D341Med (cell line): ENCODE results near the gene PSMD13.

ENCODE experiments used
- DNase-seq: peaks from one replicate; pipeline ENCODE4 v3.0.0; 2012; ENCODE audit warnings: low spot score

PSMD13 gene

DNA sequence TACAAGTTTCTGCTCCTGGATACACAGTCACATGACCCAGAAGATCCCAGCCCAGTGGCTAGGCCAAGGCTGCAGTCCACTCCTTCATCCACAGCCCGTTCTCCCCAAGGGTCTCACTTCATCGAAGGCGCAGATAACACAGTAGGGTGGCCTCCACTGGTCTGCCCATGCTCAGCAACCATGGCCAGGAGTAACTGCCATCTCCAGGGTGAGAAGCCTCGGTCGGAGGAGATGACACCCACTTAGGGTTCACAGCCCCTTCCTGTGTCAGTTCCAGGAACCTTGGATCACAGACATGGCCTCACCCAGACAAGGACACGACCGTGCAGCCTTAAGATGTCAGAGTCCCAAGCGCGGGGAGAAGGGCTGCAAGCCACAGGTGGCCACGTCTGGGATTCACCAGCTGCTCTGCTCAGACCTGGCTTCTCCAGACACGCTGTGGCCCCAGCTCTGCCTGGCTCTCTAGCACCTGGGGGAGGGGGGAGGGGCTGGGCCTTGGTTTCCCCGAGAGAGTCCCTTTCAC lies 32.1 kb upstream of the PSMD13 start:
- DNase-seq = no peak

- no peak for DNase-seq
These were observed 31.4 kb upstream of the PSMD13 start for GRCh38 chr11:205221-206001.

- DNase-seq = no peak
These were observed 30.8 kb upstream of the PSMD13 start for GRCh38 chr11:206002-206384.

DNA sequence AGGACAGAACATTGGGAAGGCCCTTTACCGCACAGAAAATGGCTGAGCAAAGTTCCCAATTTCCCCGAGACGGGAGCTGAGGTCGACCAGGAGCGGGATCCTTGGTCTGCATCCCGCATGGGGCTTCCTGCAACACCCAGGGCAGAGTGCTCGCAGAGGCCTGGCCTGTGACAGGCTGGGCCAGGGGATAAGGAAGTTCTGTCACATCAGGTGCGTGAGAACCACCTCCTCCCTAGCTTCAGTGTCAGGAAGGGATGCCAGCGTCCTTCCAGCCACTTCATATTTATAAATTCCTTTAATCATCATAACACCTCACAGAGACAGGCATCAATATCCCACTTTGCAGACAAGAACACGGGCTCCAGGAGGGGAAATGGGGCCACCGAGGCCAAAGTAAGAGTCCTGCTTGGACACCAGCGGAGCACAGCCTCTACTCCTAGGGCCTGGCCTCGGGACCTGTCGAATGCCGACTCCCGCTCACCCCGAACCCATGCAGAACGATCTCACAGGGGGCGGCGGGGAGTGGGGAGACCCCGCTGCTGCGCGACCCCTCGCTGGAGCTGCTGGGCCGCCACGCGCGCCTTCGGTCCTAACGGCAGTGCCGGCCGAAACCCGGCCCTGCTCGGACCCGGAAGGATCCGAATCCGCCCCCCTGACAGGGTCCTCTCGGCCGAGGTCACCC lies 30.1 kb upstream of the PSMD13 start:
- no peak for DNase-seq

GRCh38 chr11:207208-207862 lies 29.4 kb upstream of the PSMD13 start, which contains the start of the genes BET1L and RIC8A:
Gene BET1L (minus strand): TSS chr11:207399. CDS start chr11:207321, 78 bp downstream.
Gene RIC8A (plus strand): TSS chr11:207708. CDS start chr11:208855, 1,147 bp downstream.
- peak; percentile 97 for DNase-seq

- DNase-seq = no peak
These were observed 29.0 kb upstream of the PSMD13 start for GRCh38 chr11:207863-208180.

GRCh38 chr11:208181-208916 lies 28.4 kb upstream of the PSMD13 start:
- peak; percentile 93 for DNase-seq

- no peak for DNase-seq
These were observed 27.9 kb upstream of the PSMD13 start for GRCh38 chr11:208917-209260.

DNA sequence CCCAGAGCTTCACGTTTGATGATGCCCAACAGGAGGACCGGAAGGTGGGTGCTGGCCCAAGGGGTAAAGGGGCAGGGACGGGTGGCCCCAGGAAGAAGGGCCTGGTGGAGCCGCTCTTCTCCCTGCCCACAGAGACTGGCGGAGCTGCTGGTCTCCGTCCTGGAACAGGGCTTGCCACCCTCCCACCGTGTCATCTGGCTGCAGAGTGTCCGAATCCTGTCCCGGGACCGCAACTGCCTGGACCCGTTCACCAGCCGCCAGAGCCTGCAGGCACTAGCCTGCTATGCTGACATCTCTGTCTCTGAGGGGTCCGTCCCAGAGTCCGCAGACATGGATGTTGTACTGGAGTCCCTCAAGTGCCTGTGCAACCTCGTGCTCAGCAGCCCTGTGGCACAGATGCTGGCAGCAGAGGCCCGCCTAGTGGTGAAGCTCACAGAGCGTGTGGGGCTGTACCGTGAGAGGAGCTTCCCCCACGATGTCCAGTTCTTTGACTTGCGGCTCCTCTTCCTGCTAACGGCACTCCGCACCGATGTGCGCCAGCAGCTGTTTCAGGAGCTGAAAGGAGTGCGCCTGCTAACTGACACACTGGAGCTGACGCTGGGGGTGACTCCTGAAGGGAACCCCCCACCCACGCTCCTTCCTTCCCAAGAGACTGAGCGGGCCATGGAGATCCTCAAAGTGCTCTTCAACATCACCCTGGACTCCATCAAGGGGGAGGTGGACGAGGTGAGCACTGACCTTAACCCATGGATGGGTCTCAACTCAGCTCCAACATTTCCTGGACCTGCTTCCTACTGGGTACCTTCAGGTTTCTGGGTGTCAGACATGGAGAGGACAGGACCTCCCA lies 27.3 kb upstream of the PSMD13 start:
- no peak for DNase-seq

- no peak for DNase-seq
These were observed 26.5 kb upstream of the PSMD13 start for GRCh38 chr11:210122-210802.

GRCh38 chr11:210803-211180 lies 26.0 kb upstream of the PSMD13 start:
- DNase-seq = no peak

GRCh38 chr11:211295-211694 lies 25.5 kb upstream of the PSMD13 start:
- no peak for DNase-seq

GRCh38 chr11:211741-212140 lies 25.0 kb upstream of the PSMD13 start:
- no peak for DNase-seq

DNA sequence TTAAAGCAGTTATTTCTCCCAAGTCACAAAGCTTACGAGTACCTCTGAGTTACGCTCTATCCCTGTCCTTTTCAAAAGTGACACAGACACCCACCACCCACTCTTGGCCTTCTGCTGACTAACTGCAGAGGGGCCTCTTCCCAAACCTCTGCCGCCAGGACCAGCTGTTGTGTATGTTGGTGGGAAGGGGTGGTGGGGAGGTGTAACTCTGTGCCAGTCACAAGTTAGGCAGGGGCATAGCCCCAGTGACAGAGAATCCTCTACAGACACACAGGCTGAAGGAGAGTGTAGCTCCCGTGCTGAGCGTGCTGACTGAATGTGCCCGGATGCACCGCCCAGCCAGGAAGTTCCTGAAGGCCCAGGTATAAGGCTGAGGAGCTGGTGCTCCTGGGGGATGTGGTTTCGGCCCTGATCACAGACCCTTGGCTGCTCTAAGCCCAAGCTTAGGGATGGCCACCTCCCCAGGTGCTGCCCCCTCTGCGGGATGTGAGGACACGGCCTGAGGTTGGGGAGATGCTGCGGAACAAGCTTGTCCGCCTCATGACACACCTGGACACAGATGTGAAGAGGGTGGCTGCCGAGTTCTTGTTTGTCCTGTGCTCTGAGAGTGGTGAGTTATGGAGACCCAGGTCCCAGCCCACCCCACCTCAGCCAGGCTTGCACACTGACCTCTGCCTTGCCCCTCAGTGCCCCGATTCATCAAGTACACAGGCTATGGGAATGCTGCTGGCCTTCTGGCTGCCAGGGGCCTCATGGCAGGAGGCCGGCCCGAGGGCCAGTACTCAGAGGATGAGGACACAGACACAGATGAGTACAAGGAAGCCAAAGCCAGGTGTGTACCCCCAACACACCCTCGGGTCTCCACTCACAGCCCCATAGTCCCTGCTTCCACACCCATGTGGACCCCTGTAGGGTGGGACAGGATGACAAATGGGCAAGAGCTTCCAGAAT lies 24.4 kb upstream of the PSMD13 start:
- no peak for DNase-seq

GRCh38 chr11:213111-213510 lies 23.7 kb upstream of the PSMD13 start:
- no peak for DNase-seq

DNA sequence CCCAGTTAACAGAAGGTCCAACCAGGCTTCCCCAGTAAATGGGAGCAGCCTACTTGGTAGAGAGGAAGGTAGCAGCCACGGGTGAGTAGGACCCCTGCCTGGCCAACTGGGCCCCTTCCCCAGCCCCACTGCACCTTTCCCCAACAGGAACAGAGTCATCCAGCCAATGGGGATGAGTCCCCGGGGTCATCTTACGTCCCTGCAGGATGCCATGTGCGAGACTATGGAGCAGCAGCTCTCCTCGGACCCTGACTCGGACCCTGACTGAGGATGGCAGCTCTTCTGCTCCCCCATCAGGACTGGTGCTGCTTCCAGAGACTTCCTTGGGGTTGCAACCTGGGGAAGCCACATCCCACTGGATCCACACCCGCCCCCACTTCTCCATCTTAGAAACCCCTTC lies 22.7 kb upstream of the PSMD13 start:
- no peak for DNase-seq

DNA sequence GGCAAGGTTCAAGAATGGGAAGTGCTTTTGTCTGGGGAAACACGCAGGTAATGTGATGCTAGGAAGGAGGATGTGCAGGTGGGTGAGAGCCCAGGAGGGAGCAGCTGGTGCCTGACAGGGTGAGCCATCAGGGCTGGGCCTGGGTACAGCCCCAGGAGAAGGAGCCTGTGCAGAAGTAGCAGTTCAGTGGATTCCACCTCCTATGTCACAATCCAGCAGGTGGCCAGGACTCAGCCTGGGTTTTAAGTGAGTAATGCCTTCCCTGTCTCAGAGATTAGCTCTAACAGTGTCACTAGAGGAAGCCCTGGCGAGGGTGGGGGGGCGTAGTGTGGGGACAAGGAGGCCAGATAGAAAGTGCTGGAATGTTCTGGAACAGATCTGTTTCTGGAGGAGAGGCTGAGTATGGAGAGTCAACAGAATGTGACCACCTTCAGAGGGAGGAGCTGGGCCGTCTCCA lies 21.2 kb upstream of the PSMD13 start:
- no peak for DNase-seq

DNA sequence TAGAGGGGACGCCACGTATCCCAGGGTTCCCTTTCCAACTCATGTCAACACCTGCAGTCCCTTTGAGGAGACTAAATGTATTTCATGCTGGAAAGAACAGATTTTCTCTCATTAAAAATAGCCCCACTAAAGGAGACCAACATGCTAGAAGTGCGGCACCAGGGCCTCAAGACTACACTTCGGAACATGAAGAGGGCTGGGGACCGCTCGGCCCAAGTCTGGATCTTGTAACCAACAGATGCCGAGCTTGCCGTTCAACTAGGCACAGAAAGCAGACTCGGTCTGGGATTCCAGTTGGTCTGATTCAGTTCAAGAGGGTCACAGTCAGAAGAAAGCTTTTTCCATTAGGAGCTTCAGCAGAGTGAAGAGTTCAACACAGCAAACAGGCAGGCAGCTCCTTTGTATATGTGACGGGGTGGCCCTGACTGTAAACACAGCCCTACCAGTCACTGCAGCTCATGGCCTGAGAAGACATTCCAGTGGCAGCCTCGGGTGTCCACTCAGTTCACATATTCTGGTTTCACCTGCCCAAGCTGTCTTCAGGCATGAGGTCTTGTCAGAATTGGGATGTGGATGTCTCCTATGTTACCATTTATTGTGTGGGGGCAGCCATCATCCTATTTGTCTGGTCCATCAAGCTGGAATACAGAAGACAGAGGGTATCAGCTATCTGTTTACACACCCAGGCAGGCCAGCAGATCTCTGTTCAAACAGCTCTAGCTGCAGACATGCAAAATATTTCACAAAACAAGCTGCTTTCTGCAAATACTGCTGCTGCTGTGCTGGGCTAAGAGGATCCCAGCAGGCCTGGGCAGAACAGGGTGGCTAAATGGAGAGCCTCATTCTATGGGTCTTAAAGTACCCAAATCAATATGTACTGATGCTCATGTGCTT lies 20.4 kb upstream of the PSMD13 start:
- no peak for DNase-seq

DNA sequence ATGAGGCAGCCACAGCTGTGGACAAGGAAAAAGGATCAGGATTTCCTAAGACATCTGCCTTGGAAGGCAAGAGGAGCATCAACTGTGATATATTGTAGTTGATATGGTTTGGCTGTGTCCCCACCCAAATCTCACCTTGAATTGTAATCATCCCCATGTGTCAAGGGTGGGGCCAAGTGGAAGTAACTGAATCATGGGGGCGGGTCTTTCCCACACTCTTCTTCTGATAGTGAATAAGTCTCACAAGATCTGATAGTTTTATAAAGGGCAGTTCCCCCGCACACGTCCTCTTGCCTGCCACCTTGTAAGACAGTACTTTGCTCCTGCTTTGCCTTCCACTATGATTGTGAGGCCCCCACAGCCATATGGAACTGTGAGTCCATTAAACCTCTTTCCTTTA lies 19.1 kb upstream of the PSMD13 start:
- DNase-seq = no peak
